HG03571 (cell line): ENCODE data around the gene UBXN7.
"Not testable (repeated sequence)": the region's sequence is repeated elsewhere in the genome, so short reads cannot be mapped to it uniquely, and the experiment has no call there.

Experiments used
- ATAC-seq: cut with Tn5 transposase; IDR thresholded peaks from one replicate; pipeline ENCODE4 v1.9.1; 2021; ENCODE audit not compliant: unreplicated experiment

Gene UBXN7, protein sequence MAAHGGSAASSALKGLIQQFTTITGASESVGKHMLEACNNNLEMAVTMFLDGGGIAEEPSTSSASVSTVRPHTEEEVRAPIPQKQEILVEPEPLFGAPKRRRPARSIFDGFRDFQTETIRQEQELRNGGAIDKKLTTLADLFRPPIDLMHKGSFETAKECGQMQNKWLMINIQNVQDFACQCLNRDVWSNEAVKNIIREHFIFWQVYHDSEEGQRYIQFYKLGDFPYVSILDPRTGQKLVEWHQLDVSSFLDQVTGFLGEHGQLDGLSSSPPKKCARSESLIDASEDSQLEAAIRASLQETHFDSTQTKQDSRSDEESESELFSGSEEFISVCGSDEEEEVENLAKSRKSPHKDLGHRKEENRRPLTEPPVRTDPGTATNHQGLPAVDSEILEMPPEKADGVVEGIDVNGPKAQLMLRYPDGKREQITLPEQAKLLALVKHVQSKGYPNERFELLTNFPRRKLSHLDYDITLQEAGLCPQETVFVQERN

DNA sequence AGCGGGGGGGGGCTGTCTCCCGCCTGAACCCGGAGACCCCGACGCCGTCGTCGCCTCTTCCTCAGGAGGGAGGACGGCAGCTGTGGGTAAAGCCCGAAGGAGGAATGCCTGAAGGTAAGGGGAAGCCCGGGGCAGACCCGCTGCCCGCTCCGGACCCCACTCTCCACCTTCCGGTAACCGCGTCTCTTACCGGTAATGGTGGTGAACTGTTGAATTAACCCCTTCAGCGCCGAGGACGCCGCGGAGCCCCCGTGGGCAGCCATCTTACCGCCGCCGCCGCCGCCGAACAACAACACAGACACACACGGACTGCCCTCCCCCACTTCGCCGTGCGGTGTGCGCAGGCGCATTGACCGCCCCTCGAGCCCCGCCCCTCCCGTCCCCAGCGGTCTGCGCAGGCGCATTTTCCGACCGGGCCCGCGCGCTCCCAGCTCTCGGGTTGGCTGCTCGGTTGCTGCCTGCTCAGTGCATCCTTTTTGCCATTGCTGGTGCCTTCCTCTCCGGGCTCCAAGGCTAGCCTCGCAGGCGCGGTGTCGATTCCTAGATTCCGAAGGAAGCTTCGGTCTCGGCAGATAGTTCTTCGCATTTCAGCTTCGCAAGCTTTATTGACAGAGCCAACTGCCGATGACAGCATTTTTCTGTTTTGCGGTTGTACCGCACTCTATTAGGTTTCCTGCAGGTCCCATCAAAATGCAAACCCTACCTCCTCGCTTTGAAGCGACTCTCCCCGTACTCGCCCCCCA is at the start of gene UBXN7:
UBXN7 (minus strand) TSS at position 291 of the 743 bp plus-strand sequence; CDS start at position 263, 28 bp downstream.
- ATAC-seq = peak; percentile 81

DNA sequence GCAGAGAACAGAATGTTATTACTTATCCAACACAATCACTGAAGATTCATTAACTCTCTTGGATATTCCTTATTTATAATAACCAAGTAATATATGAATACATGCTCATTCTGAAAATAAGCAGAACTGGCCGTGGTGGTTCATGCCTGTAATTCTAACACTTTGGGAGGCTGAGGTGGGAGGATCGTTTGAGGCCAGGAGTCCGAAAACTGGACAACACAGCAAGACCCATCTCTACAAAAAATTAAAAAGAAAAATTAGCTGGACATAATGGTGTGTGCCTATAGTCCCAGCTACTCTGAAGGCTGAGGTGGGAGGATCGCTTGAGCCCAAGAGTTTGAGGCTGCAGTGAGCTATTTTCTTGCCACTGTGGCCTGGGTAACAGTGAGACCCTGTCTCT is 45.5 kb upstream of the UBXN7 start:
- no peak for ATAC-seq

DNA sequence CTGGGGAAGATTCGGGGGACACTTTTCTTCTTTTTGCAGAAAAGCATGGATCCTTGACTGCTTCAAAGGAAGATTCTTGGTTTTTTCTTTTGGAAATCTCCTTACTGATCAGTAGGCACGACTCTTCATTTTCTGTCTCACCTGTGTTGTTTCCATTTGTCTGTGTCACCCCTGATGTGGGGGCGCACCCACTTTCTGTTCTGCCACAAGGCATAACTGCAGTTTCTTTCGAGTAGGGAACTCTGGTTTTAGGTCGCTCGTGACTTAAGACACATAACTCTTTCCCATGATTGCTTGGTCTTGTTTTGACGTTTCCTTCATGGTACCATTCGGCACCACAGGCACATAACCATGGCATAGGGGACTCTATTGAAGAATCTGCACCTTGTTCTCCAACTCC is 40.1 kb upstream of the UBXN7 start:
- ATAC-seq = no peak

DNA sequence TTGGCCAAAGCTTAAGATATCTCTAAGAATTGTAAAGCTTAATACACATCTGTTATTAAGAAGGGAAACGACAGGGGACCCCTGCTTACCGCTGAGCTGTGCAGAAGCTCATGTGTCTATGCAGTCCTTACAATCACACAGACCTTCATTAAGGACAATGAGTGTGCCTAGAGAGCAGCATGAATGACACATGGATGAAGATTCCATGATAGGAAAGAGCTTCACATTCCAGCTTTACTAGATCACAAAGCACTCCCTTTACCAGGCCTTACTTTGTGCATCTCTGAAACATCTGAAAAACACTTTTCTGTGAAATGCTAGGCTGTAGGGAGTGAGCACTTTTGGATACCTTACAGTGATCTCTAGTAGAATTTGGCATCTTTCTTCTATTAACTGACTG is 39.3 kb upstream of the UBXN7 start:
- no peak for ATAC-seq

DNA sequence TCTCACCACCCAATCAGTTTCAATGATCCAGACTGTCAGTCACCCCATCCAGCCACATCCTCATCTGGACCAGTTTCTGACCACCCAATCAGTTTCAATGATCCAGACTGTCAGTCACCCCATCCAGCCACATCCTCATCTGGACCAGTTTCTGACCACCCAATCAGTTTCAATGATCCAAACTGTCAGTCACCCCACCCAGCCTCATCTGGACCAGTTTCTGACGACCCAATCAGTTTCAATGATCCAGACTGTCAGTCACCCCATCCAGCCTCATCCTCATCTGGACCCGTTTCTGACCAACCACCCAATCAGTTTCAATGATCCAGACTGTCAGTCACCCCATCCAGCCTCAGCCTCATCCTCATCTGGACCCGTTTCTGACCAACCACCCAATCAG is 38.0 kb upstream of the UBXN7 start:
- not testable (repeated sequence) for ATAC-seq

DNA sequence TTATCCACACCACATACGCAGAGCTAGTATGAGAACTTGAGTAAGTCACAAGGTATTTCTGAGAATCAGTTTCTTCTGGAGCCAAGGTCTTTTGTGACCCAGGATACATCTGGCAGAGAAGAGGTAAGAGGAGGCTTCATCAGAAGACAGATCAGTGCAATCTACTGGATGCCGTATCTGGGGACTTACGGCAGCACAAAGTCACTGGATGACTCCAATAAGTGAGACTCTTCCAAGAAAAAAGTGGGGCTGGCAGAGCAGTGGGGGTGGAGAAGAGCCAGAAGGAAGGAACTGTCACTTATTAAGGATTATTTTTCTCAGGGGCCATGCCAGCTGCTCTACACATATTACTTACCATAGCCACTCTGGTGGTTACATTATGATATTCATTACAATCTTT is 31.6 kb upstream of the UBXN7 start:
- no peak for ATAC-seq

DNA sequence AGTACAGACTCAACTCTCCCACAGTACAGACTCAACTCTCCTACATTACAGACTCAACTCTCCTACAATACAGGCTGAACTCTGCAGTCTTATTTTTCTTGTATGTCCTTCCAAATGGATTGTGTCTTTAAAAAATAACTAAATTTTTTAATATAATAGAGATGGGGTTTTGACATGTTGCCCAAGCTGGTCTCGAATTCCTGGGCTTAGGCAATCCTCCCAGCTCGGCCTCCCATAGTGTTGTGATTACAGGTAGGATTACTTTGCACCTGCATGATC is 31.2 kb upstream of the UBXN7 start:
- ATAC-seq = no peak

DNA sequence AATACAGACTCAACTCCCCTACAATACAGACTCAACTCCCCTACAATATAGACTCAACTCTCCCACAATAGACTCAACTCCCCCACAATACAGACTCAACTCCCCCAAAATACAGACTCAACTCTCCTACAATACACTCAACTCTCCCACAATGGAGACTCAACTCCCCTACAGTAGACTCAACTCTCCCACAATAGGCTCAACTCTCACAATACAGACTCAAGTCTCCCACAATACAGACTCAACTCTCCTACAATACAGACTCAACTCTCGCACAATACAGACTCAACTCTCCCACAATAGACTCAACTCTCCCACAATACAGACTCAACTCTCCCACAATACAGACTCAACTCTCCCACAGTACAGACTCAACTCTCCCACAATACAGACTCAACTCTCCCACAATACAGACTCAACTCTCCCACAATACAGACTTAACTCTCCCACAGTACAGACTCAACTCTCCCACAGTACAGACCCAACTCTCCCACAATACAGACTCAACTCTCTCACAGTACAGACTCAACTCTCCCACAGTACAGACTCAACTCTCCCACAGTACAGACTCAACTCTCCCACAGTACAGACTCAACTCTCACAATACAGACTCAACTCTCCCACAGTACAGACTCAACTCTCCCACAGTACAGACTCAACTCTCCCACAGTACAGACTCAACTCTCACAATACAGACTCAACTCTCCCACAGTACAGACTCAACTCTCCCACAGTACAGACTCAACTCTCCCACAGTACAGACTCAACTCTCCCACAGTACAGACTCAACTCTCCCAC is 30.7 kb upstream of the UBXN7 start:
- not testable (repeated sequence) for ATAC-seq

DNA sequence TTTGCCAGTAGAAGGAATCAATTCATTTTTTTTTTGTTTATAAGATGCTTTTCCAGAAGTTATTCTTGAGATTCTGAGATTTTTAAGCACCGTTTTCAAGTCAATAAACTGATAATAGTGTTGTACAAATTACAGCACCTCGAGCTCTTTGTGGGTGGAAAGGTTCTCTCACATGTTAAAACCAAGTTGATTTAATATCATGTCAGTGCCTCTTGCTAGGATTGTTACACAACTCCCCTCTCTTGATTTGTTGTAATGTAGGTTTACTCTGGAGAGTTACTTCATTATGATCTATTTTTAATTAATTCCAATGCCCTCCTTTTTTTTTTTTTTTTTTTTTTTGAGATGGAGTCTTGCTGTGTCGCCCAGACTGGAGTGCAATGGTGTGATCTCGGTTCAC is 25.8 kb upstream of the UBXN7 start:
- no peak for ATAC-seq

DNA sequence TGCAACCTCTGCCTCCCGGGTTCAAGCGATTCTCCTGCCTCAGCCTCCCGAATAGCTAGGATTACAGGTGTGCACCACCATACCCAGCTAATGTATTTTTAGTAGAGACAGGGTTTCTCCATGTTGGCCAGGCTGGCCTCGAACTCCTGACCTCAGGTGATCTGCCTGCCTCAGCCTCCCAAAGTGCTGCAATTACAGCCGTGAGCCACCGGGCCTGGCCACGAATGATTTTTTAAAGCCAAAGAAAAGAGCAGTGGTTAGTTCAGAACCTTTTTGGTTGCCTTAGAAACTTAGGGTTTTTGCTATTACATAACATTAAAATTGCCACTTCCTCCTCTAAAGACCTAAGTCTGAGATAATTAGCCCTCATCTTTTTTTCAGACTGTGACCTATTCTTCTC is 25.2 kb upstream of the UBXN7 start:
- not testable (repeated sequence) for ATAC-seq

DNA sequence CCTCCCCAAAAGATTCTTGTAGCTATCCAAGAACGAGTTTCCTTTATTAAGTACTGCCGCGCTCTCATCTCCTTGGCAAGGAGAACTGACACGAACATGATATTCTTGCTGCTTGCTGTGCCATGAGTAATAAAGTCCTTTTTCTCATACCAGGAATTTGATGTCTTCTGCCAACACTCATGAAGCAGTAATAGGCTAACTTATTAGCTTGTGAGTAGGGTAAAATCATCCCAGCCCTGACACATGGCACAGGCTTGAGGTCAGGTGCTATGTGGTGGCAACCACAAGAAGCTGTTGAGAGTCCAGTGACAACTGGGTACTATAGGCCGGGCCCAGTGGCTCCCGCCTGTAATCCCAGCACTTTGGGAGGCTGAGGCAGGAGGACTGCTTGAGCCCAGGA is 22.7 kb upstream of the UBXN7 start:
- no peak for ATAC-seq

DNA sequence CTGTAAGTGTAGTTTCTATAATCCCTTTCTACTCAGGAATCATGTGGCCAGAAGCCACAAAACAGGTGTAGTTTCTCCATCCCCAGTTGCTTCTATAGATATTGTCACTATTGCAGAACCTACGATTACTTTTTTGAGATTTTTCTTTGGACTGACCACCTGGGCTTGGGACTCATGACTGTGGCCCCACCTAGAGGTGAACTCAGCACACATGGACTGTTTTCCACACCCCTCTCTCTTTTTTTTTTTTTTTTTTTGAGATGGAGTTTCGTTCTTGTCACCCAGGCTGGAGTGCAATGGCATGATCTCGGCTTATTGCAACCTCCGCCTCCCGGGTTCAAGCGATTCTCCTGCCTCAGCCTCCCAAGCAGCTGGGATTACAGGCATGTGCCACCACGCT is 13.2 kb upstream of the UBXN7 start:
- not testable (repeated sequence) for ATAC-seq

DNA sequence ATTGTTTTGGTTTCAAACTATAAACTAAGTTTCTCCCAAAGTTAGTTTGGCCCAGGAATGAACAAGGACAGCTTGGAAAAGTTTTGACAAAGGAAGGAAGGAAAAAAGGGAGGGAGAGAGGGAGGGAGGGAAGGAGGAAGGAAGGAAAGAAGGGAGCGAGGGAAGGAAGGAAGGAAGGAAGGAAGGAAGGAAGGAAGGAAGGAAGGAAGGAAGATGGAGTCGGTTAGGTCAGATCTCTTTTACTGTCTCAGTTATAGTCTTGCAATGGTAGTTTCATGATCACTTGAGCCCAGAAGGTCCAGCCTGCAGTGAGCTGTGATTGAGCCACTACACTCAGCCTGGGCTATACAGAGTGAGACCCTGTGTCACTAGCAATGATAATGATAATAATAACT is 12.3 kb upstream of the UBXN7 start:
- no peak for ATAC-seq

DNA sequence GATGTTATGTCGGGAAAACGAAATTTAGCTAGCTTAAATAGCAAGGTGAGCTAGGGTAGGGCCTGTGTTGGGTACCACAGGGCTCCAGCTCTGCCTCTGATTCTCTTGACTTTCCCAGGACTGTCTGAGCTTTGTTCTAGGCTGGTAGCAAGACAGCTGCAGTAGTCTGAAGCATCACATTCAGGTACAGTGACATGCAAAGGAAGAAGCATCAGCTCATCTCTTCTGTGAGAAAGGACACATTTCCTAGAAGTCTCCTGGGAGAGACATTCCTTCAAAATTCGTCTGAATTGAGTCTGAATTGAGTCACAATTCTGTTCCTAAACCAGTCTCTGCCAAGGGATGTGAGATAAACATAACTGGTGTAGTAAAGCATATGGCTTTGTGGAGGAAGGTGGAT is 8.5 kb upstream of the UBXN7 start:
- peak; percentile 27 for ATAC-seq

DNA sequence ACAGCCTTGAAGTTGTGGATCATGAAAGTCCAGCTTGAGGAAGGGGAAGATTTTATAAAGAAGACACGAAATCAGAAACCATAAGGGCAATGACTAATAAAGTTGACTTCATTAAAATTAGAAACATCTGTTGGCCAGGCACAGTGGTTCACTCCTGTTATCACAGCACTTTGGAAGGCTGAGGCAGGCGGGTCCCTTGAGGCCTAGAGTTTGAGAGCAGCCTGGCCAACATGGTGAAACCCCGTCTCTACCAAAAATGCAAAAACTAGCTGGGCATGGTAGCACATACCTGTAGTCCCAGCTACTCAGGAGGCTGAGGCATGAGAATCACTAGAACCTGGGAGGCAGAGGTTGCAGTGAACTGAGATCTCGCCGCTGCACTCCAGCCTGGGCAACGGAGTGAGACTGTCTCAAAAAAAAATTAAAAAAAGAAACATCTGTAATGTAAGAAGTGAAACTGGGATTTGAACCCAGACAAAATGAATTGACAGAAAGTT is 7.9 kb upstream of the UBXN7 start:
- peak; percentile 54 for ATAC-seq

DNA sequence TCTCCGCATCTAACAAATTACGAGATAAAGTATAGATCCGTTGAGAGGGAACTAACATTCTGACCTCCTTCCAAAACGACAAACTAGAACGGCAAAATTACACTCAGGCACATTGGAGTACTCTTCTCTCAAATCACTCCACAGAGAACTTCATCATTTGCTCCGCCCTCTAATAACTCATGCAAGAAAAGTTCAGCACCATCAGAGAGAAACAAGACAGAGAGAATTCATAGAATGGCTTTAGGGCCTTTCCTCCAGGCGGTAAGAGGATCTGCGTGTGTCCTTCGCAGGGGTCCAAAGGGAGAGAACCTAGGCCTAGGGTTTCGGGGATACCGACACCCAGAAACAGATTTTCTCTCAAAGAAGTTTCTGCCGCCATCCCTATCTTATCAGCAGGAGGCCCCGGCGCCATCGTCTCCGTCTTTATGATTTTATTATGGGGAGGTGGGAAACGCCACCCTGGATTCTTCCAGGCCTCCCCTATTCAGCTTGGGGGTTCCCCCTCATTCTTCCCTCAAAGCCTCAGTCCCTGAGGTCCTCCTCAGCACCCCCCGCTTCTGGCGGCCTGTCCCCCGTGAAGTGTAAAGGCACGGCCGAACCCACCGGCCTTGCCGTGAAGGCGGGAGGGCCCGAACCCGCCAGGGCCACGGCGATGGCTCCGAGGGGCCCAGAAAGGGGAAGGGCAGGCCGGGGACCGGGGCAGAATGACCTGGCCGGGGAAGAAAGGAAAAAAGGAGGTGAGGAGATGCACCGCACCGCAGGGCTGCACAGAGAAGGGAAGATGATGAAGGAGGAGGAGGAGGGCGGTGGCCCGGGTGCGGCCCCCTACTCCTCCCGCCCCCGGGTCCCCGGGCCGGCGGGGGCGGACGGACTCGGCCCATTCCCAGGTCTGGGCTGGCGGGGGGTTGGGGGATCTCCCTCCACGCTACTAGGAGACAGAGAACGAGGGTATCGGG is 768 bp downstream of the UBXN7 start:
- ATAC-seq = peak; percentile 19

DNA sequence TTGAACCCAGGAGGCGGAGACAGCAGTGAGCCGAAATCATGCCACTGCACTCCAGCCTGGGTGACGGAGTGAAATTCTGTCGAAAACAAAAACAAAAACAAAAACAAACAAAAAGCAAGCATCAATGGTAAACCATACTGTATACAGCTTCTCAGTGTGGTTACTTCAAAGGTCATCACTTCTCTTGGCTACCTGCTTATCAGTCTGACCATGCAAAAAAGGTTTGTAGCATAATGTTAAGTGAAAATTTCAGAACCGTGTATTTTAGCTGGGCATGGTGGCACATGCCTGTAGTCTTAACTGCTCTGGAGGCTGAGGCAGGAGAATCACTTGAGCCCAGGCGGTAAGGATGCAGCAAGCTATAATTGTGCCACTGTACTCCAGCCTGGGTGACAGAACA is 4.2 kb downstream of the UBXN7 start:
- no peak for ATAC-seq

DNA sequence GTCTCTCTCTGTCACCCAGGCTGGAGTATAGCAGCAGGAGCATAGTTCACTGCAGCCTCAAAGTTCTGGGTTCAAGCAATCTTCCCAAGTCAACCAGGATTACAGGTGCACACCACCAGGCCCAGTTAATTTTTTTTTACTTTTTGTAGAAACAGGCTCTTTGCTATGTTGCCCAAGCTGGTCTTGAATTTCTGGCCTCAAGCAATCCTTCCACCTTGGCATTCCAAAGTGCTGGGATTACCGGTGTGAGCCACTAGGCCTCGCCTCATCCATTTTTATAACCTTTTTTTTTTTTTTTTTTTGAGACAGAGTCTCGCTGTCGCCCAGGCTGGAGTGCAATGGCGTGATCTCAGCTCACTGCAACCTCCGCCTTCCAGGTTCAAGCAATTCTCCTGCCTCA is 7.8 kb downstream of the UBXN7 start:
- not testable (repeated sequence) for ATAC-seq

DNA sequence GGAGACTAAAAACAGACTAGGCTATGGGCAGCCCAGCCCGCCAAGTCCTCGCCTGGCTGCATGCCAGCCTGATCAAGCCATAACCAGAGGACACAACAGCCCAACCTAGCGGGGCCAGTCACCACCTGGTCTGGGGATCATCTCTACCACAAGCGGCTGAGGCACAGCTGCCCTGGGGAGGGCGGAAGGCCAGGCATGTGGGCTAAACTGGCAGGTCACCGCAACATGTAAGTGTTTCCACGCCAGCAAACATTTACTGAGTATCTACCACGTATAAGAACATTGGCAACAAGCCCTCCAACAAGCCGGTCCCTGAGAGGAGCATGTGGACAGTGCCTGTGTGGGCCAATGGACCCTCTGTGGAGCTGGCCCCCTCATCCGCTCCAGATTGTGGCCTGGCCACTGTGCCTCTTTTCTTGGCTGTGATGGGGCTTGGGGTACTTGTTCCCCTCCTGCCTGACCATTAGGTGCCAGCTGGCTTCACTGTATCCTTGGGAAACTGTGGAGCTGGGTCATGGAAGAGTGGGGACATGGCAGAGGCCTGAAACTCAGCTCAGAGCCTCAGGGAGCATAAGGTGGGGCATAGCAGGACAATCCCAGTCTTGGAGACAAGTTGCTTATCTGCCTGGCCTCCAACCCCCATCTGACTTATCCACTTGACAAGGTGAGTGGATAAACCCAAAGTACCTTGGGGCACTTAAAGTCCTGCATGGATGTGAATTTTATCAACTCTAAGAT is 9.0 kb downstream of the UBXN7 start:
- ATAC-seq = no peak

DNA sequence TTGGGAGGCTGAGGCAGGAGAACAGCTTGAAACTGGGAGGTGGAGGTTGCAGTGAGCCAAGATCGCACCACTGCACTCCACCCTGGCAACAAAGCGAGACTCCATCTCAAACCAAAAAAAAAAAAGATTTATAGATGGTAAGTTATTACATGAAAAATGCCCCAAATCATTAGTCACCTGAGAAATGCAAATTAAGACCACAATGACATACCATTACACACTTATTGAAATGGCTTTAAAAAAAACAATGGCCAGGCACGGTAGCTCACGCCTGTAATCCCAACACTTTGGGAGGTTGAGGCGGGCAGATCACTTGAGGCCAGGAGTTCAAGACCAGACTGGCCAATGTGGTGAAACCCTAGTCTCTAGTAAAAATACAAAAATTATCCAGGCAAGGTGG is 10.6 kb downstream of the UBXN7 start:
- not testable (repeated sequence) for ATAC-seq
